Measurements from ENCODE around the gene ZNF831.

GRCh38 chr20:59163631-59164530 is at the start of gene ZNF831:
- no peak for TF ChIP-seq POLR2A (IDR thresholded peaks at IDR 0.05)
- TF ChIP-seq POLR2AphosphoS5 (IDR thresholded peaks at IDR 0.05): no peak
- TF ChIP-seq EP300 (IDR thresholded peaks at IDR 0.05): no peak
- TF ChIP-seq, protein P1, sequence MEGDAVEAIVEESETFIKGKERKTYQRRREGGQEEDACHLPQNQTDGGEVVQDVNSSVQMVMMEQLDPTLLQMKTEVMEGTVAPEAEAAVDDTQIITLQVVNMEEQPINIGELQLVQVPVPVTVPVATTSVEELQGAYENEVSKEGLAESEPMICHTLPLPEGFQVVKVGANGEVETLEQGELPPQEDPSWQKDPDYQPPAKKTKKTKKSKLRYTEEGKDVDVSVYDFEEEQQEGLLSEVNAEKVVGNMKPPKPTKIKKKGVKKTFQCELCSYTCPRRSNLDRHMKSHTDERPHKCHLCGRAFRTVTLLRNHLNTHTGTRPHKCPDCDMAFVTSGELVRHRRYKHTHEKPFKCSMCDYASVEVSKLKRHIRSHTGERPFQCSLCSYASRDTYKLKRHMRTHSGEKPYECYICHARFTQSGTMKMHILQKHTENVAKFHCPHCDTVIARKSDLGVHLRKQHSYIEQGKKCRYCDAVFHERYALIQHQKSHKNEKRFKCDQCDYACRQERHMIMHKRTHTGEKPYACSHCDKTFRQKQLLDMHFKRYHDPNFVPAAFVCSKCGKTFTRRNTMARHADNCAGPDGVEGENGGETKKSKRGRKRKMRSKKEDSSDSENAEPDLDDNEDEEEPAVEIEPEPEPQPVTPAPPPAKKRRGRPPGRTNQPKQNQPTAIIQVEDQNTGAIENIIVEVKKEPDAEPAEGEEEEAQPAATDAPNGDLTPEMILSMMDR (IDR thresholded peaks at IDR 0.05): no peak

Data from suprapubic skin (tissue), 4 donors.